Measurements from ENCODE around the gene C15orf61.

The C15orf61 gene

DNA sequence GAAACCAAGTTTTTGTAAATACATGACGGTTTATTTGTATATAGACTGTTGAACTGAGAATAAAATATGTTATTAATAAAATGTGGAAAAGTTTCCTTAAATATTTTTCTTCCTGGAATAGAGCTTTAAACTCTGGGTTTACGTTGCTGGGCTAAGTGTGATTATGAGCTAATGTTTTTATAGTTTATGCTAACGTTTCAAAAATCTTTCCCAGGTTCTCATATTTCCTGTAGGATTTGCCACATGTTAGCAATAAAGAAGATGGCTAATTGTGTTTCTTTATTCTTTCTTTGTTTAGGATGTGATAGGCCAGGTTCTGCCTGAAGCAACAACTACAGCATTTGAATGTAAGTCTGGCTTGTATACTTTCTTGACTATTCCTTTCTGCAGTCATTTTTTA, 28.8 kb downstream of the C15orf61 start:
- FAIRE-seq = no peak
- DNase-seq (ENCODE audit: low spot score) = no peak

DNA sequence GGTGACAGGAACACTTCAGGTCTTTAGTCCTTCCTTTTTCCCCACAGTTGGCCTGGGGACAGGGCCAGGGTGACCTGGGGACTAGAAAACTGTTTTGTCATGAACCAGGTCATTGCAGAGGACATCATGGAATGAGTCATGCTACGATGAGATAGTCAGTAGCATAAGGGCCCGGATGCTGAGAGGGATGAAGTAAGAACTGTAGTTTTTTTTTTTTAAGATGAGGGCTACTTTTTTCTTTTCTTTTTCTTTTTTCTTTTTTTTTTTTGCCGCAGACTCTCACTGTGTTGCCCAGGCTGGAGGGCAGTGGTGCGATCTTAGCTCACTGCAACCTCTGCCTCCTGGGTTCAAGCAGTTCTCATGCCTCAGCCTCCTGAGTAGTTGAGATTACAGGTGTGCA, 29.6 kb downstream of the C15orf61 start:
- FAIRE-seq (no peak), DNase-seq (ENCODE audit: low spot score) (no peak)

GRCh38 chr15:67551207-67551743, 30.3 kb downstream of the C15orf61 start:
- FAIRE-seq (no peak), DNase-seq (ENCODE audit: low spot score) (no peak)

DNA sequence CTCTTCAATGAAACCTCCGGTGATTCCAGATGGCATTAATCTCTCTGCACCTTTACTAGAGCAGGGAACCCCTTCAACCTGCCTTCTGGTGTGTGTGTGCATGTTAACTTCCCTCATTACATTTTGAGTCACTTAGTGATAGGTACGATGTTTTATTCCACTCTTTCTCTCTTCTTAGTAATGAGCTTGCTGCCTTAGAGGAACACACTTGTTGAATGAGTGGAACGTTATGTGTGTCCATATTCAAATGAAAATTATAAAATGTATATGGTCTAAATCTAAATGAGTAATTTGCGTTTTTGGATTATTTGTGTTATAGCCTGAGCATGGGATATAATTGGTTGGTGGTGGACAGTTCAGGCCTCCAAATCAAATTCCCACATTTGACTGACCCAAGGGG, 33.6 kb downstream of the C15orf61 start:
- no peak for FAIRE-seq
- DNase-seq (ENCODE audit: low spot score) = no peak

DNA sequence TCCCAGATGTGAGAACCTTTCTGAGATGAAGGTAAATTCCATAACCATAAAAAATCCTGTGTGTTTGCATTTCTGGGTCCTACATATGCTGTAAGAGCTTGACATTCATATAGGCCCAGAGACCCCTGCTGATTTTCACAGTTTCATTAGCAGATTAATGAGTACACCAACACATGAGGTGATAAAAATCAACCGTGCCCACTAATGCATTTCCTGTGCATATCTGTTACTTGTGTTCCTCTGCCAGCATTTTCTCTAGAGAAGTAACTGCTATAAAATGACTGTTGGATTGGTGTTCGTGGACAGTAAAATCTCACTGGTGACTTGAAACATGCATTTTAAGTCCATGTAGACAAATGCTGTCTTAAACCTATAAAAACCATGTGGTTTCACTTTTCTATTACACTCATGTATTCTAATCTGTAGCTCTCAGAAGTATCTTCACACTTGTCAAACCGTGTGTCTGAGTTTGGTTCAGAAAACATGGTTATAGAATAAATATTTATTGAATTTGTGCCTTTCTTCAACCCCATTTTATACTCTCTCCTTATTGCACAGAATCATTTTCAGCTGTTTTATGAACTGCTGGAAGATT, 36.1 kb downstream of the C15orf61 start:
- FAIRE-seq (no peak), DNase-seq (ENCODE audit: low spot score) (no peak)

- FAIRE-seq (no peak), DNase-seq (ENCODE audit: low spot score) (no peak)
Measured at GRCh38 chr15:67558502-67558901, 37.6 kb downstream of the C15orf61 start.

DNA sequence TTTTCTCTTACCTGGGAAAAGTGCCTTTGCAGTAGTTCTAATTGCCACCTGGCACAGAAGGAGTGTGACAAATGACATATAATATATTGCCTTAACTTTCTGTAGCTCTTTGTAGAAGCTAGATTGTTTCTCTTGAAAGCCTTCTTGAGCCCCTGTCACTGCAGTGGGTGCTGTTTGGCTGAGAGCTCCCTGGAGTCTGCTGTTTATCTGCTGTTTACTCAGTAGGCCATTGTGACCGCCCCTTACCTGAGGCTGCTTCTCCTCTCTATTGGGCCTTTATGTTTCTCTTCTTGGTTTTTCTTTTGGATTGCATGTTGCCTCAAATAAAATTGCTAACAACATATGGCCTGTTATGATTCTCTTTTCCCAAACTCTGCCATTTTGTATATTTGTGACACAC, 38.2 kb downstream of the C15orf61 start:
- FAIRE-seq (no peak), DNase-seq (ENCODE audit: low spot score) (no peak)

DNA sequence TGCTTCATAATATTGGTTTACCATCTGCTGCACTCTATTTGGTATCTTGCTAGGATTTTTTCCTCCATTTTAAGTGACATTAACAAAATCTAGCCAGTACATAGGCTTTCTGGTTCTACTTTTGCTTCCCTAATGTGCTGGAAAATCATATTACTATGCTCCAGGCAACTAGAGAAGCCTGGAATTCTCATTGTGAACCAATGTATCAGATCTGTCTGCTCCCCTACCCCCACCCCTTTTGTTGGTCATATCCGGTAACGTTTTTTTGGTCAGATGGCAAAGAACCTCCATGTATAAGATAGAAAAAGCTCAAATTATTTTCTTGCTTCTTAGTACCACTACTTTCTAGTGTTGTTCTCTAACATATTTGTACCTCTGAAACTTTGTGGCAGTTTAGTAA, 38.6 kb downstream of the C15orf61 start:
- DNase-seq (ENCODE audit: low spot score) (no peak), FAIRE-seq (no peak)

DNA sequence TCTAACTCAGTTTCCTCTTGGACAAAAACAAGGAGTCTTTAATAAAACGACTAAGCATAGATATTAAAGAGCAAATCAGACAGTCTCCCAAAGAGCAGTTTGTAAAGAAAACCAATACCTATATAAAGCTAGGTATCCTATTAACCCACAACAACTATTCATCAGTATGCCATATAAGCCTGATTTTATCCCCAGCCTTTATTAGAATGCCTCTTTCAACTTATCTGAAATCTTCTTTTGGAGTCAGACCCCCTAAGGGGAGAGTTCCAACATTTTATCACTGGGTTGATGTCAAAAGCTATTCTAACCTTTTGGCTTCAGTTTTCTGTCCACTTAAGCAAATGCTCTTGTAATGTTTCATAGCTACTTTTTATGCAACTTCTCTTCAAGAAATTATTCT, 39.4 kb downstream of the C15orf61 start:
- FAIRE-seq = no peak
- no peak for DNase-seq (ENCODE audit: low spot score)

DNA sequence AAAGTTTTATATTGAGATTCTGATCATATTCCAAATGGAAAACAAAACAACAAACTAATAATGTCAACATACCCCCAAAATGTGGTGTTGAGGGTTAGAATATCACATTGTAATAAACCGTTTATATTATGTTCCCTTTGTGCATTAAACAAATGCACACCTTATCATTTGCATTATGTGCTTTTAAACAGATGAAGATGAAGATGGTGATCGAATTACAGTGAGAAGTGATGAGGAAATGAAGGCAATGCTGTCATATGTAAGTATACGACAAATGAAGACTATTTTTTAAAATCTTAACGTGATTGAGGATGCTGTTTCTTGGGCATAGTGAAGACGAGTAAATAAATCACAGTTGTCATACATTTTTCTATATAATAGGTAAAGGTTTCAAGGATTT, 42.2 kb downstream of the C15orf61 start:
- DNase-seq (ENCODE audit: low spot score) (no peak), FAIRE-seq (no peak)

DNA sequence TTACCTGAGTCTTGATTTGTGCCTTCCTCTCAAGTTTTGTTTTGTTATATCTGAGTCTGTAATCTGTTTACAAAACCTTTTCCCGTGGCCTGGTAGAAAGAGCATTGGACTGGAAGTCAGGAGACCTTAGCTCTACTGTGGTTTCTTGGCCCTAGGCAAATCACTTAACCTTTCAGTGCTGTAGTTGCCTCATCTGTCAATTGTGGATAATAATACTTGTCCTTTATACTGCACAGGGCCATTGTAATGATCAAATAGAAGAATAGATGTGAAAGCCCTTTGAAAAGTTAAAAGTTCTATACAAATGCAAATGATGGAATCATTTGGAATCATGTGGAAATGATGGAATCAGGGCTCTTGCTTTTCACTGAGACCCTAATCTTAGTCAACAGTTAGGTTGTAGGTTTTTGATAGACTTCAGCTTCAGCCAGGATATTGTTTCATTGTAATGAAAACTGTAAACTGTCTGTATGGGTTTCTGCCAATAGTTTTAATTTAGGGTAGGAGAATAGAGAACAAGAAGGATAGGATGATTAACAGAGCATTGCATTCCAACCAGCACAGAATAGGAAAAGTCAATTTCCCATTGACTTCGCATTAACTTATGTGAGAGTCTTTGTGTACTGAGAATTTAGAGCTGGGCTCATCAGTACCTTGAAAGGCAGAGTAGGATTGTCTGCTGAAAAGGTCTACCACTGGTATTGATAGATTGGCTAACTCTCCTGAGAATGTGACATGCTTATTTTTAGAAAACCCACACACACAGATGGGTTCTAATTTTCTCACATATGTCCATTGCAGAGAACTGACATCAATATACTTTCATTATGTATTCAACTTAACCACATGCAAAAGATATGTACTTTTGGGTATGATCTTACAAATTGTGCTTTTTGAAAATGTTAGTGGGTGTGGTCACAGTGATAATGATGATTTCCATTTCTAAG, 43.4 kb downstream of the C15orf61 start:
- no peak for DNase-seq (ENCODE audit: low spot score)
- no peak for FAIRE-seq

DNA sequence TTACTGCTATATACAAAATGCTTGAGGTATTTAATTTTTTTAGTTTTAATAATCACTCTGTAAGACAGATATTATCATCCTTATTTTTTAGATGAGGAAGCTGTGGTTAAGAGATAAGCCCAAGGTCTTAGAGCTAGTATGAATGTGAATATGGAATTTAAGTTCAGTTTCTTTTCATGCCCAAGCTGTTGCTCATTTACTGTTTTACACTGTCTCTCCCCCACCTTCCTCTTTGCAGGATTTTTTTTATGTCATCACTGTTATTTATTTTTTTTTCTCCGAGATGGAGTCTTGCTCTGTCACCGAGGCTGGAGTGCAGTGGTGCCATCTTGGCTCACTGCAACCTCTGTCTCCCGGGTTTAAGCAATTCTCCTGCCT, 44.0 kb downstream of the C15orf61 start:
- no peak for FAIRE-seq
- no peak for DNase-seq (ENCODE audit: low spot score)

GRCh38 chr15:67569668-67570067, 48.7 kb downstream of the C15orf61 start:
- no peak for FAIRE-seq

GRCh38 chr15:67570875-67571647, 50.1 kb downstream of the C15orf61 start:
- no peak for FAIRE-seq
- no peak for DNase-seq (ENCODE audit: low spot score)

More at GRCh38 chr15:67569668-67570067, 48.7 kb downstream of the C15orf61 start:
- DNase-seq (ENCODE audit: low spot score) = no peak

DNA sequence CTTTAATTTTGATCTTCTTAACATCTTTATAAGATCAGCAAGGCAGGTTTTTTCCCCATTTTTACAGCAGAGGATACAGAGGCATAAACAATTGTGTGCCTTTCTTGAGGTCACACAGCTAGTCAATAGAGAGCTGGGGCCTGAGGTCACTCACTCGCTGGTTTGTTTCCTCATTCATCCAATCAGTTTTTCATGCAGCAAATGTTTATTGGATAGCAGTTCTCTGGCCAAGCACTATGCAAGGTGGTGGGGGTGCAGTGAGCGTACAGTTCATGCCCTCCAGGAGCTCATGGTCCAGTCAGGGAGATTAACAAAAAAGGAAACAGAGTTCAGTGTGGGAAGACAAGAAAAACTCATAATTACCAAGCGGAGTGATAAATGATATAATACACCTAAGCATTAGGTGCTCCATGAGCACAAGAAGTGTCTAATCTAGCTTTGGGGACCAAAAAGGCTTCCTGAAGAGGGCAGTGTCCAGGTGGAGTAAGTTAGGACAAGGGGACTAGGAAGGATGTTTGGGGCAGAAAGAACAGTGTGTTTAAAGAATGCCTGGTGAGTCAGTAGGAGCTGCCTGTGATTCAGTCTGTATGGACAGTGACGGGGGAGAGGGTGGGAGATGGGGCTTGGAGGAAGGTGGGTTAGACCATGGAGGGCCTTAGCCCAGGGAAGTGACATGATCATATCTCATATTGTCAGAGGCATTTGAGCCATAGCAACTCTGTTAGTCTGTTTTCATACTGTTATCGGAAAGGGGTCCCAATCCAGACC, 50.9 kb downstream of the C15orf61 start:
- no peak for FAIRE-seq
- no peak for DNase-seq (ENCODE audit: low spot score)

GRCh38 chr15:67573194-67573593, 52.3 kb downstream of the C15orf61 start:
- no peak for FAIRE-seq
- no peak for DNase-seq (ENCODE audit: low spot score)

- FAIRE-seq (no peak), DNase-seq (ENCODE audit: low spot score) (no peak)
Measured at GRCh38 chr15:67575039-67575502, 54.1 kb downstream of the C15orf61 start.

- no peak for DNase-seq (ENCODE audit: low spot score)
- FAIRE-seq = no peak
Measured at GRCh38 chr15:67578020-67578600, 57.2 kb downstream of the C15orf61 start.

GRCh38 chr15:67579164-67579563, 58.2 kb downstream of the C15orf61 start:
- FAIRE-seq (no peak), DNase-seq (ENCODE audit: low spot score) (no peak)

Data from RCC 7860 (cell line).